PC-9 (cell line): ENCODE measurements around the gene COL4A6. TPM values are rescaled to one million over a fixed set of nuclear protein-coding genes. Genes with fewer than 3 reads are reported as not detected.

Experiments used
- BruUV-seq: library from RNA; stranded (reverse); fragments of 400-500 nt; replicated peaks from 2 replicates; lab custom pipeline; 2021; lab: Mats Ljungman, UMichigan
- CTCF ChIA-PET: fragments of 300-600 bp; sonication (Branson Sonifier 250); formaldehyde crosslinking; loops from one replicate; lab custom pipeline; 2022; ENCODE audit warnings: antibody characterized with exemption; lab: Charles Lee
- POLR2A ChIA-PET: fragments of 300-600 bp; sonication (Branson Sonifier 250); formaldehyde crosslinking; loops from one replicate; lab custom pipeline; 2022; ENCODE audit warnings: antibody characterized with exemption; ENCODE audit not compliant: unreplicated experiment; lab: Charles Lee
- DNase-seq, 2 experiments: peaks; one replicate each; pipeline versions ENCODE4 v3.0.0 to v3.0.0-alpha.2; 2015 to 2022; ENCODE audit warnings: mixed read lengths in 1 of 2
- H2AFZ ChIP-seq: fragments of 200-600 bp; sonication (generic); 2 replicates; pipeline ENCODE4 v1.8.1; 2017; ENCODE audit warnings: antibody characterized with exemption
- H3F3A ChIP-seq: fragments of 200-600 bp; sonication (generic); 2 replicates; pipeline ENCODE4 v1.8.1; 2017; ENCODE audit warnings: antibody characterized with exemption, mild to moderate bottlenecking, low read depth; ENCODE audit not compliant: insufficient read depth
- H3K27ac ChIP-seq: fragments of 200-600 bp; sonication (generic); 2 replicates; pipeline ENCODE4 v1.6.1; 2016; ENCODE audit warnings: mixed run types
- H3K27me3 ChIP-seq: fragments of 200-600 bp; sonication (generic); 2 replicates; pipeline ENCODE4 v1.6.1; 2016; ENCODE audit warnings: low read depth, mixed run types; ENCODE audit not compliant: insufficient read depth
- H3K36me3 ChIP-seq: fragments of 200-600 bp; sonication (generic); 2 replicates; pipeline ENCODE4 v1.6.1; 2016; ENCODE audit warnings: low read depth, mixed run types
- H3K4me1 ChIP-seq: fragments of 200-600 bp; sonication (generic); replicated peaks from 2 replicates; pipeline ENCODE4 v1.6.1; 2016; ENCODE audit warnings: mixed run types; ENCODE audit not compliant: insufficient read depth
- H3K4me2 ChIP-seq: fragments of 200-600 bp; sonication (generic); 2 replicates; pipeline ENCODE4 v1.6.1; 2017; ENCODE audit warnings: mixed run types
- H3K4me3 ChIP-seq: fragments of 200-600 bp; sonication (generic); 2 replicates; pipeline ENCODE4 v1.6.1; 2016; ENCODE audit warnings: mixed run types
- H3K79me2 ChIP-seq: fragments of 200-600 bp; sonication (generic); 2 replicates; pipeline ENCODE4 v1.6.1; 2017; ENCODE audit warnings: low read depth, mixed run types
- H3K9me2 ChIP-seq: fragments of 200-600 bp; sonication (generic); 2 replicates; pipeline ENCODE4 v1.8.1; 2017; ENCODE audit warnings: mild to moderate bottlenecking; ENCODE audit not compliant: insufficient read depth
- H3K9me3 ChIP-seq: fragments of 200-600 bp; sonication (generic); 2 replicates; pipeline ENCODE4 v1.8.1; 2016; ENCODE audit warnings: low read depth; ENCODE audit not compliant: insufficient read depth
- H4K20me1 ChIP-seq: fragments of 200-600 bp; sonication (generic); 2 replicates; pipeline ENCODE4 v1.8.1; 2017; ENCODE audit not compliant: insufficient read depth
- CTCF ChIP-seq: fragments of 200-600 bp; sonication (generic); conservative IDR thresholded peaks from 2 replicates; pipeline ENCODE4 v1.6.1; 2017; ENCODE audit warnings: mixed run types, antibody characterized with exemption, mild to moderate bottlenecking, moderate library complexity
- EZH2 ChIP-seq: fragments of 200-600 bp; sonication (generic); IDR thresholded peaks from 2 replicates; pipeline ENCODE4 v1.8.0; 2017; ENCODE audit warnings: antibody characterized with exemption, low read depth
- intact Hi-C: fragments of 100-400 bp; cut with micrococcal nuclease; formaldehyde crosslinking; loops from one replicate; pipeline ENCODE4 v1.10.0; 2022; ENCODE audit not compliant: unreplicated experiment
- total RNA-seq: library from RNA; stranded (reverse); gene quantifications from 2 replicates; pipeline ENCODE4 v1.2.3, GENCODE V29; 2021

Gene COL4A6
- total RNA-seq, 1 experiment from 2014 or later: 15.5 TPM

- intact Hi-C loops: no loop called here
- Histone ChIP-seq H3K27ac (no peak overlapping the region), H3K4me1 (no peaks in the 10 kb centered on the region), H3K79me2 (no peaks in the 10 kb centered on the region), H3K36me3 (no peaks in the 10 kb centered on the region), H4K20me1 (no peaks in the 10 kb centered on the region), H3K4me2 (no peak overlapping the region), H3K9me2 (no peaks in the 10 kb centered on the region), H3K4me3 (no peak overlapping the region), H3K27me3 (no peaks in the 10 kb centered on the region), H3K9me3 (no peaks in the 10 kb centered on the region), H2AFZ (no peak overlapping the region), H3F3A (no peaks in the 10 kb centered on the region; the same call in 1 of the 2 replicates)
- no peak for TF ChIP-seq EZH2
- TF ChIP-seq CTCF: no peak
- ChIA-PET CTCF (no interaction called here), POLR2A (no interaction called here)
- no TSS peak for BruUV-seq
- DNase-seq: no peak
These were observed 152.9 kb downstream of the COL4A6 start for GRCh38 chrX:108285356-108285755.

GRCh38 chrX:108275732-108276131 is 162.5 kb downstream of the COL4A6 start:
- Histone ChIP-seq H3K4me3 (no peak overlapping the region), H3K27me3 (no peaks in the 10 kb centered on the region), H3K9me3 (no peaks in the 10 kb centered on the region), H3F3A (no peaks in the 10 kb centered on the region), H3K4me2 (no peak overlapping the region), H3K36me3 (no peaks in the 10 kb centered on the region), H3K27ac (no peak overlapping the region), H4K20me1 (no peaks in the 10 kb centered on the region), H3K79me2 (no peaks in the 10 kb centered on the region), H2AFZ (no peak overlapping the region), H3K4me1 (no peaks in the 10 kb centered on the region), H3K9me2 (no peaks in the 10 kb centered on the region)
- BruUV-seq: no TSS peak
- ChIA-PET POLR2A (no interaction called here), CTCF (no interaction called here)
- intact Hi-C loops: no loop called here
- DNase-seq: no peak
- no peak for TF ChIP-seq CTCF
- no peak for TF ChIP-seq EZH2

- Histone ChIP-seq H3K4me3 (no peak overlapping the region), H3K27ac (no peak overlapping the region), H3F3A (no peaks in the 10 kb centered on the region), H3K9me3 (no peaks in the 10 kb centered on the region), H2AFZ (no peak overlapping the region), H3K4me2 (no peak overlapping the region), H3K27me3 (no peaks in the 10 kb centered on the region), H3K36me3 (no peaks in the 10 kb centered on the region), H3K9me2 (no peaks in the 10 kb centered on the region), H3K79me2 (no peaks in the 10 kb centered on the region), H4K20me1 (no peaks in the 10 kb centered on the region), H3K4me1 (no peaks in the 10 kb centered on the region)
- POLR2A ChIA-PET: no interaction called here
- no peak for DNase-seq
- CTCF ChIA-PET: no interaction called here
- TF ChIP-seq EZH2: no peak
- no peak for TF ChIP-seq CTCF
- no TSS peak for BruUV-seq
- intact Hi-C loops: no loop called here
These were observed 166.8 kb downstream of the COL4A6 start for GRCh38 chrX:108271397-108271787.
